Measurements from ENCODE around the gene TBL3. TPM values are rescaled to one million over a fixed set of nuclear protein-coding genes. Genes with fewer than 3 reads are reported as not detected.

Gene TBL3
- total and polyA plus RNA-seq, 9 of the 15 experiments (the other 6 are each of a cell fraction or from before 2014, with no cell fraction given) = 0.97 to 117 (median 24.5) TPM

- TF ChIP-seq SMARCA5 (IDR thresholded peaks at IDR 0.05) = no peak
- TF ChIP-seq ZBTB17 (CRISPR knock-in tag; IDR thresholded peaks at IDR 0.05) = peak; percentile 64; the same call in 1 of the 2 replicates
- no peak for TF ChIP-seq U2AF2 (optimal IDR thresholded peaks at IDR 0.05; ENCODE audit: low read depth, low read length)
- no peak for TF ChIP-seq RHOXF2B (CRISPR knock-in tag; conservative IDR thresholded peaks at IDR 0.05)
- TF ChIP-seq SMARCE1 (IDR thresholded peaks at IDR 0.05) = no peak
- TF ChIP-seq ZNF232 (CRISPR knock-in tag; IDR thresholded peaks at IDR 0.05) = no peak
- no peak for TF ChIP-seq ZNF133 (CRISPR knock-in tag; IDR thresholded peaks at IDR 0.05)
- TF ChIP-seq TFE3 (CRISPR knock-in tag; IDR thresholded peaks at IDR 0.05) = no peak
- TF ChIP-seq PBX2 (CRISPR knock-in tag; IDR thresholded peaks at IDR 0.05; ENCODE audit: low read depth) = no peak
- TF ChIP-seq PBX2 (tag; conservative IDR thresholded peaks at IDR 0.05; ENCODE audit: low read depth) = 0 out of 2 replicates have a peak, but pooled peaks have one; percentile 15
- no peak for TF ChIP-seq ZNF551 (CRISPR knock-in tag; IDR thresholded peaks at IDR 0.05)
- TF ChIP-seq SIN3A (IDR thresholded peaks at IDR 0.05; ENCODE audit: borderline replicate concordance in 2 of 2, control insufficient read depth in 1 of 2, low read depth in 2 of 2, low read length in 2 of 2) = no peak
- TF ChIP-seq ZNF584 (CRISPR knock-in tag; IDR thresholded peaks at IDR 0.05; ENCODE audit: low read depth) = no peak
- TF ChIP-seq MTA3 (IDR thresholded peaks at IDR 0.05; ENCODE audit: borderline replicate concordance) = 0 out of 2 replicates have a peak, but pooled peaks have one; percentile 20
- TF ChIP-seq ATF3 (IDR thresholded peaks at IDR 0.05) = no peak
- no peak for TF ChIP-seq ATF3 (CRISPR knock-in tag; conservative IDR thresholded peaks at IDR 0.05)
- TF ChIP-seq FOXJ2 (tag; IDR thresholded peaks at IDR 0.05) = no peak
- no peak for TF ChIP-seq BRF2 (IDR thresholded peaks at IDR 0.05; ENCODE audit: borderline replicate concordance, insufficient read depth, insufficient read length)
- TF ChIP-seq PKNOX1 (IDR thresholded peaks at IDR 0.05) = peak; percentile 89
- TF ChIP-seq FIP1L1 (IDR thresholded peaks at IDR 0.05; ENCODE audit: low read depth, low read length, poor library complexity, severe bottlenecking) = no peak
These were observed 21.9 kb downstream of the TBL3 start (continued) for GRCh38 chr16:1993731-1994131.
